Measurements from ENCODE around the gene SLAMF8. TPM values are rescaled to one million over a fixed set of nuclear protein-coding genes. Genes with fewer than 3 reads are reported as not detected.

SLAMF8 gene
- total RNA-seq, 1 experiment from 2014 or later, result not detected

DNA sequence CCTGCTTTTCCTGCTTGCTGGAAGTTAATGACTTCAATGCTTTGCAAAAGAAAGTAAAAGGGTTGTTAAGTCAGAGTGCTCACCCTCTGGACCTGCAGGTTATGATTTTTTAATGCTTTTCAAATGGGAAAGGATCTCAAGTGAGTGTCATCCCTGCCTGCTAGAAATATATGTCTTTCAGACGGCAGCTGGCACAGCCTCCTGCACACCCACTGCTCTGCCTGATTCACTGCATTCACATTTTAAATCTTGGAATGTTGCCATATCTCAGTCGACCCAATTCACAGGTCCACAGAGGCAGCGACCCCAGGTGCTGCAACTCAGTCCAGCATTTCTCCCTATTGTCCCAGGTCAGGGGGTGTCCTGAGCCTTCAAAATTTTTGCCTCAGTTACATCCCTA, 35.2 kb upstream of the SLAMF8 start:
- no peak for DNase-seq (ENCODE audit: unreplicated experiment)

GRCh38 chr1:159795534-159795933, 31.1 kb upstream of the SLAMF8 start:
- Mint-ChIP-seq H3K9me3 (ENCODE audit: unreplicated experiment) (no peaks in the 10 kb centered on the region), H3K27me3 (ENCODE audit: insufficient read depth, unreplicated experiment) (no peaks in the 10 kb centered on the region), H3K4me1 (ENCODE audit: insufficient read depth, unreplicated experiment) (peaks cover 7% of the 10 kb centered on the region), H3K36me3 (ENCODE audit: insufficient read depth, unreplicated experiment) (peaks cover 5% of the 10 kb centered on the region), H3K27ac (ENCODE audit: low read depth, unreplicated experiment) (no peak overlapping the region), H3K4me3 (ENCODE audit: unreplicated experiment) (no peak overlapping the region)
- no peak for TF ChIP-seq CTCF (IDR thresholded peaks at IDR 0.05; ENCODE audit: unreplicated experiment)
- intact Hi-C loops (cut with micrococcal nuclease), result loop anchor here (5.0 kb wide), 1 partner anchor 583 kb away; no protein-coding TSS in a partner anchor
- BruUV-seq (replicated peaks), result no TSS peak
- no peak for DNase-seq (ENCODE audit: unreplicated experiment)
- CTCF ChIA-PET, result interaction anchor here (0.9 to 27.0 kb wide), 7 partner anchors 7 to 635 kb away, joined by 3 to 1396 read pairs (median 4); no protein-coding TSS in a partner anchor
- POLR2A ChIA-PET, result no interaction called here

More for the DNA sequence above, 35.2 kb upstream of the SLAMF8 start:
- BruUV-seq (replicated peaks), result no TSS peak
- ChIA-PET CTCF (interaction anchor here (27.0 kb wide), 1 partner anchor 100 kb away, joined by 1396 read pairs; no protein-coding TSS in a partner anchor), POLR2A (no interaction called here)
- no peaks in the 10 kb centered on the region for H3K9me3 Mint-ChIP-seq (ENCODE audit: unreplicated experiment)
- H3K27me3 Mint-ChIP-seq (ENCODE audit: insufficient read depth, unreplicated experiment), result no peaks in the 10 kb centered on the region
- TF ChIP-seq CTCF (IDR thresholded peaks at IDR 0.05; ENCODE audit: unreplicated experiment), result no peak
- H3K4me1 Mint-ChIP-seq (ENCODE audit: insufficient read depth, unreplicated experiment), result peaks cover 26% of the 10 kb centered on the region
- no peak overlapping the region for H3K27ac Mint-ChIP-seq (ENCODE audit: low read depth, unreplicated experiment)
- no peak overlapping the region for H3K4me3 Mint-ChIP-seq (ENCODE audit: unreplicated experiment)
- H3K36me3 Mint-ChIP-seq (ENCODE audit: insufficient read depth, unreplicated experiment), result peaks cover 6% of the 10 kb centered on the region
- intact Hi-C loops (cut with micrococcal nuclease), result no loop called here

DNA sequence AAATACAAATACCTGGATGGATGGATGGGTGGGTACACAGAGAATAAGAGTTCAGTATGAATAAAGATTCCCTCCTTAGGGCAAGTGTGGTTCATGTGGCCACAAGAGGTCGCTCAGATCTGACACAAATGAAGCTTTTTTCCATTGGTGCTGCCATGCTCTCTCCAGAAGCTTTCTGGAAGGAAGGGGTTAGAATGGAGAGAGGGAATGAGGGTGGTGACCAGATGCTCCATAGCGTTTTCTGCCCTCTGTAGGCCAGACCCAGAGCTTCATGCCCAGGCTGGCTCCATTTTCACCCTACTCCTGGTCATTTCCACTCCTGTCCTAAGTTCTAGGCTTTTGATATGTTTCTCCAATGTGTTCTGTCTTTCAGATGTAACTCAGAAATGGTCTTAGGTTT, 27.8 kb upstream of the SLAMF8 start:
- Mint-ChIP-seq H3K27ac (ENCODE audit: low read depth, unreplicated experiment) (no peak overlapping the region), H3K9me3 (ENCODE audit: unreplicated experiment) (no peaks in the 10 kb centered on the region), H3K36me3 (ENCODE audit: insufficient read depth, unreplicated experiment) (no peaks in the 10 kb centered on the region), H3K4me1 (ENCODE audit: insufficient read depth, unreplicated experiment) (no peaks in the 10 kb centered on the region), H3K27me3 (ENCODE audit: insufficient read depth, unreplicated experiment) (no peaks in the 10 kb centered on the region), H3K4me3 (ENCODE audit: unreplicated experiment) (no peak overlapping the region)
- POLR2A ChIA-PET, result interaction anchor here (0.5 to 3.7 kb wide), 9 partner anchors 10 to 557 kb away, joined by 3 to 57 read pairs (median 4); partner anchors contain the start of gene DUSP23
- peak; percentile 95 for DNase-seq (ENCODE audit: unreplicated experiment)
- intact Hi-C loops (cut with micrococcal nuclease), result loop anchor here (1.0 to 5.0 kb wide), 6 partner anchors 19 to 667 kb away; partner anchors contain the start of gene DUSP23
- CTCF ChIA-PET, result interaction anchor here (0.5 to 27.0 kb wide), 75 partner anchors 10 to 777 kb away, joined by 3 to 1396 read pairs (median 7); partner anchors contain the start of genes DUSP23, SLAMF8, TAGLN2 and VSIG8
- BruUV-seq (replicated peaks), result no TSS peak
- peak; percentile 83 for TF ChIP-seq CTCF (IDR thresholded peaks at IDR 0.05; ENCODE audit: unreplicated experiment)

DNA sequence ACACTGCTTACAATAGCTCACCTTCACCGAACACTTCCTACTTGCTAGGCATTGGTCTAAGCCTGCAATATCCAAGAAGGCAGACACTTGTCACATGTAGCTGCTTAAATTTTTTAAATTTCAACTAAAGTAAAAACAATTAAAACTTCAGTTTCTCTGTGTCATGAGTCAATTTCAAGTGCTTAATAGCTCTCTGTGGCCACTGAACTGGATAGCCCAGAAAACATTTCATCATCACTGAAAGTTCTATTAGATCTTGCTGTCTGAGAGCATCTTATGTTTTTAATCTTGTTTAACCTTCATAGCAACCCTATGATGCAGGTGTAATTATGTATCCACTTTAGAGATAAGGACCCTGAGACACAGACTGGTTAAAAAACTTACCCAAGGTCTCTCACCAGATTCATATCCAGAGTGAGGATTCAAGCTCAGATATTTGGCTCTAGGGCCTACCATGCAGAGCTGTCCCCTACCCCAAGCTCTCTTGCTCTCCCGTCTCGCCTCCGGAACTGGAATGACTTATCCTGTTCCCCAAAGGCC, 27.2 kb upstream of the SLAMF8 start:
- Mint-ChIP-seq H3K4me1 (ENCODE audit: insufficient read depth, unreplicated experiment) (no peaks in the 10 kb centered on the region), H3K27ac (ENCODE audit: low read depth, unreplicated experiment) (no peak overlapping the region), H3K27me3 (ENCODE audit: insufficient read depth, unreplicated experiment) (no peaks in the 10 kb centered on the region), H3K9me3 (ENCODE audit: unreplicated experiment) (no peaks in the 10 kb centered on the region), H3K4me3 (ENCODE audit: unreplicated experiment) (no peak overlapping the region), H3K36me3 (ENCODE audit: insufficient read depth, unreplicated experiment) (no peaks in the 10 kb centered on the region)
- DNase-seq (ENCODE audit: unreplicated experiment), result no peak
- CTCF ChIA-PET, result interaction anchor here (0.5 to 27.0 kb wide), 72 partner anchors 9 to 776 kb away, joined by 3 to 1396 read pairs (median 8); partner anchors contain the start of genes DUSP23, SLAMF8, TAGLN2 and VSIG8
- POLR2A ChIA-PET, result interaction anchor here (0.5 to 3.7 kb wide), 8 partner anchors 11 to 557 kb away, joined by 3 to 57 read pairs (median 4); partner anchors contain the start of gene DUSP23
- intact Hi-C loops (cut with micrococcal nuclease), result loop anchor here (1.0 to 5.0 kb wide), 4 partner anchors 19 to 587 kb away; partner anchors contain the start of gene DUSP23
- no peak for TF ChIP-seq CTCF (IDR thresholded peaks at IDR 0.05; ENCODE audit: unreplicated experiment)
- no TSS peak for BruUV-seq (replicated peaks)
